HL-60/S4 treated with retinoic acid at 250 ng/mL for 4 days and 3 days (cell line): ENCODE results near the gene LRSAM1.

Experiments
- in situ Hi-C: fragments of 300-500 bp; cut with MboI; formaldehyde crosslinking; loops from 2 replicates; pipeline ENCODE4 v1.7.0; 2022; ENCODE audit warnings: low sequenced_read_pairs

The LRSAM1 gene

DNA sequence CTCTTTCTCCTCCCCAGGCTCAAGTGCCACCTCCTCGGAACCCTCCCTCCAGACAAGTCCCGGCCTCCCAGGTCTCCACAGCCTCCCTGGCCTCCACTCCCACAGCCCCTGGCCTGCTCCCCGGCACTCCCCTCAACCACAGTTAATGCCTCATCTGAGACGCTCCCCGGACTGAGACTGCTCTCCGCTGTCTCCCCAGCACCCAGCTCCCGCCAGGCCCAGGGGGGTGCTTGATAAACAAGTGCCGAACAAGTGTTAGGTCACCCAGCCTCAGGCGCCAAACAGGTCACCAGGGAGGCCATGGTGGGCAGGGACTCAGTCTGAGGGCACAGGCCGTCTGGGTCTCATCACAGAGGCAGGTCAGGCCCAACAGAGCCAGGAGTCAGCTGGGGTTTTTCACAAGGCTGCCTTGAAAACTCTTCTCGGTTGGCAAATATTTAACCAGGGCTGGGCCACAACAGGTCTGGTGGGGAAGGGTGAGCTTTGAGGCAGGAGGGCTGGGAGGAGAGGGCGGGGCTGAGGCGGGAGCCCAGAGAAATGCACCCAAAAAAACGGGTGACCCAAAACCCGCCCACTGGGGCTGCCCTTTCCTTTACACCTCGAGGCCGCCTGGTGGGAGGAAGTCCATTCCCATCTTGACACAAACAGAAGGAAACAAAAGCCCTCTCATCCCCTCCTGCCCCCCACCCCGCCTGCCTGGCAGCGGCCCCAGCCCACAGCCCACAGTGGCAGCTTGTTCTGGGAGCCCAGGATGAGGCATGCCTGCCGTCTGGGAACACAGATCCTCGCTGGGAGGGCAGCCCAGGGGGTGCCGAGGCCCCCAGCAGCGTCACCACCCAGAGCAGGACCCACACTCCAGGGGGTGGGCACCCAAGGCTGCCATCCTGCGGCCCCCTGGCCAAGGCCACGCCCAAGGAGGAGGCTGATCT, 94.2 kb downstream of the LRSAM1 start:
- in situ Hi-C loops, result no loop called here

DNA sequence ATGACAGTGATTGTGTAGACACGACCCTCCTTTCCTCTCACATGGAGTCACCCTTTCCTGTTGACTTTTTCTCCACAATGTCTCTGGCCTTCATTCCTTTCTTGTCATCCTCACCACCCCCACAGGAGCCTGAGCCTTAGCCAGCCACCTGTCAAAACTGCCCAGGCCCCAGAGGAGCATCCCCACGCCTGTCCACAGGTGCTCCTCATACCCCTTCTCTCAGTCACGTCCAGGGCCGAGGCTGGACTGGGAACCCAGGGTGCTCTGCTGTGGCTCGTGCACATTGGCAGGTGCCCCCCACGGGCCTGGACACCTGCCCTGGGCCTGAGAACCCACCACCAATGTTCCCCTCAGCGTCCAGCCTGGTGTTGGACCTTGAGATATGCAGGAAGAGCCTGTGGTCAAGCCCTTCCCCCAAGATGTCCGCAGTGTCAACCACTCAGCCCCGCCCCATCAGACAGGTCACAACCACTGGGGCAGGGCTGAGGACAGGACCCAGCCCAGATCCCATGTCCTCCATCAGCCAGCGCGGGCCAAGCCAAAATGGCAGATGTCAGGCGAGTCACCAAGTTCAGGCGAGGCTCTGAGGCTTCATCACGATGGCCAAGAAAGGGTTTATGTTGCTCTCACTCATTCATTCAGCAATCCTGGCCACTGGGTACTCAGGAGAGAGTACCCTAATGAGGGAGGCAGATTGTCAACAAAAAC, 95.0 kb downstream of the LRSAM1 start:
- in situ Hi-C loops, result no loop called here

DNA sequence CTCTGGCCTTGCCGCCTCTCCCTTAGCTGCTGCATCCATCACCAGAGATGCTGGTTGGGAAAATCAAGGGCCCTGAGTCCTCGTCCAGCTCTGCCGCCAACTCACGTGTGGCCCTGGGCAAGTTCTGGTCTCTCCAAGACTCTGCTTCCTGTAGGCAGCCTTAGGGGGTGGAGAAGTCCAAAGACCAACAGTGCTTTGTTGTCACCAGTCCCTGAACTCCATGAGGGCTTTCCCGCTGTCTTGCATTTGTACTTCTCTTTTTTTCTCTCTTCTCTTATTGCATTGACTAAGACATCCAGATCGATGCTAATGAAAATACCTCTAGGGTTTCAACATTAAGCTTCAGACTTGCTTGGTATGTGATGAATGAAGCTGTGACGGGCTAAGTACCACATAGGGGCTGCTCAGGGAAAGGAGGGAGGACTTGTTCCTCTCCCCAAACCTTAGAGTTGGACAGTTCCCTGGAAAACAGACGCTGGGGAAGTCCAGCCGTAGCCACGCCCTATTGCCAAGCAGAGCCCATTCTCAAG, 97.1 kb downstream of the LRSAM1 start:
- in situ Hi-C loops, result no loop called here

DNA sequence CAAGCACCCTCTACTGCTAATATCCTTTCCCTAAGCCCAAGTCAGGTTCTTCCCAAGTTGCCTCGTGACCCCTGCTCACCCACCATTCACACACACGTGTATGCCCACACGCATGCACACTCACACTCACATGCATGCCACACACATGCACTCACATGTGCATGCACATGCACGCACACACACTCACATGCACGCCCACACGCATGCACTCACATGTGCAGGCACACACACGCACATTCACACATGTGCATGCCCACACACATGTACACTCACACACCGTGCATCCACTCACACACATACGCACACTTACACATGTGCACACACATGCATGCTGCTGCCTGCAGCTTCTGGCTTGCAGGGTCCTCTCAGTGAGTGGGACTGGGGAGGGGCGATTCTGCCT, 97.9 kb downstream of the LRSAM1 start:
- in situ Hi-C loops, result no loop called here

DNA sequence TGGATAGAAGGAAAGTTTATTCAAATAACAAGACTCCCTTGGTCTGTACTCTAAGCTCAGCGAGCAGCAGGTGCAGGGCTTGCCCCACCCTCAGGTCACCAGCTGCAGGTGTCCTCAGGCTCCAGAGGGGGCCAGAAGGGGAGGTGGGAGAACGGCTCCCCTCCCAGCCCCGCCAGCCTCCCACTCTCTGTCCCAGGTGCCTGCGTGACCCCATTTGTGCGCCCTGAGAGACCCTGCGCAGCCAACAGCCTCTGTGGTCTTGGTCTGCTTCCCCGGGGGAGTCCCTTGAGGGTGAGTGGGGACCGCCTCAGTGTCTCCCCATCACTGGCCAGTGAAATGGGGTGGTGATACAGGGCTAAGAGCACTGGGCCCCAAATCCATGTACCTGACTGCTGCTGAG, 98.4 kb downstream of the LRSAM1 start:
- in situ Hi-C loops, result no loop called here

DNA sequence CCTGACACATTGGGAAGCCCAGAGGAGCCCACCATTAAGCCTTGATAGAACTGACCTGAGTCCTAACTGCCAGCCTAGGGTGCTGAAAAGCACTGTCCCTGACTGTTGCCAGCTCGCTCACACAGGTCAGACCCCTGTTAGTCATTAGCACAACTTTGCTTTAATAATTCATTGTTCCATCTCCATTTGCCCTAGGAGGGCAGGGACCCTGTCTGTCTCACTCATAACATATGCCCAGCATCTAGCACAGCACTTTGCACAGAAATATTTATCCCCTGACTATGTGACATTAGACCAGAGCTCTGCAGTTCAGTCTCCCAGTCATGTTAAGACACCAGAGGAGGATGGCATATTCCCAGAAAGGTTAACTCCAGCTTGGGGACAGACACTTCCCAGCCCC, 99.0 kb downstream of the LRSAM1 start:
- in situ Hi-C loops, result no loop called here

DNA sequence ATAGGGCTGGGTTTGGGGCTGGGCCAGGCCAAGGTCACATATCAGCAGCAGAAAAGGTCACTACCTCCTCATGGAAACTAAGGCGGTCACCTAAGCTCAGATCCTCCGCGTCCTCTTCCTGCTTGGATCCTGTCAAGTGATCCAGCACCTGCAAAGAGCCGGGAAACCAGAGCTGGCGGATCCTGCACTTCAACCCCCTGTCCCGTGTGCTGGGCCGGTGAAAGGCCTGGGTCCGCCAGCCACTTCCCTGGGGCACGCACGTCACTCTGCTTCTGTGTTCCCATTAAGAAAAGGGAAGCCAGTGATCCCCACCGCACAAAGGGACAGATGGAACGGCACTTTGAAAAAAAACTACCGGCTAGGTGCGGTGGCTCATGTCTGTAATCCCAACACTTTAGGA, 99.4 kb downstream of the LRSAM1 start:
- in situ Hi-C loops, result no loop called here
